ENCODE results near the gene KNL1. TPM values are rescaled to one million over a fixed set of nuclear protein-coding genes. Genes with fewer than 3 reads are reported as not detected.

Gene KNL1
- total and polyA plus RNA-seq, 10 of the 15 experiments (the other 5 are each of a cell fraction or from before 2014, with no cell fraction given): 10.9 to 55.5 (median 28.4) TPM

DNA sequence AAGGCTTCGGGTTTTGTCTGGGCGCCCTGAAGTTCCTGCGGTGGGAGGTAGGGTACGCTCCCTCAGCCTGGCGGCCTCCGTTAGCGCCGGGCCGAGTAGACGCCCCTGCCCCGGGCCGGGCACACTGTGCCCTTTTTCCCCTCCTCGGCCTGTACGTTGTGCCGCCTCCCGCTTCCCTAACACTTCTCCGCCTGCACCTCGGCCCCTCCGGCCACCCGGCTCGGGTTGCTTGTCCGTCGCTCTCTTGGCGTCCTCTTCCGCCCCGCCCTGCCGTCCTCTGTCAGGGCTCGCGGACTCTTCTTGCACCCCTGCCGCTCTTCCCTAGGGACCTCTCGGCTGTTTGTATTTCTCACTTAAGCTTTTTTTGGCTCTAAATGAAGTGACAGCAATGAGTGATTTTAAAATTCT is 384 bp downstream of the KNL1 start (continued):
- TF ChIP-seq PRDM15 (CRISPR knock-in tag; IDR thresholded peaks at IDR 0.05) (no peak), NRF1 (conservative IDR thresholded peaks at IDR 0.05; ENCODE audit: low read depth, low read length) (no peak), TARDBP (IDR thresholded peaks at IDR 0.05; ENCODE audit: borderline replicate concordance) (no peak), TBL1XR1 (IDR thresholded peaks at IDR 0.05; ENCODE audit: low read depth, low read length) (no peak), MYC (IDR thresholded peaks at IDR 0.05; ENCODE audit: insufficient read depth, insufficient read length, insufficient replicate concordance, low read length, severe bottlenecking) (no peak), CREM (IDR thresholded peaks at IDR 0.05; ENCODE audit: low read depth) (no peak), SMAD5 (IDR thresholded peaks at IDR 0.05; ENCODE audit: low read depth) (no peak), RBBP5 (conservative IDR thresholded peaks at IDR 0.05) (no peak), RCOR1 (conservative IDR thresholded peaks at IDR 0.05; ENCODE audit: low read depth, low read length) (no peak), RELA (IDR thresholded peaks at IDR 0.05; ENCODE audit: borderline replicate concordance, partially characterized antibody) (no peak), EGR1 (IDR thresholded peaks at IDR 0.05; ENCODE audit: borderline replicate concordance in 1 of 2, low read depth in 2 of 2, low read length in 2 of 2) (no peak), MYB (IDR thresholded peaks at IDR 0.05; ENCODE audit: borderline replicate concordance, low read depth, low read length) (no peak), ESRRA (IDR thresholded peaks at IDR 0.05; ENCODE audit: low read length) (no peak), FOXM1 (IDR thresholded peaks at IDR 0.05; ENCODE audit: low read depth, low read length) (no peak; the same call in 1 of the 2 replicates), NFXL1 (IDR thresholded peaks at IDR 0.05; ENCODE audit: borderline replicate concordance) (no peak), ZBTB4 (CRISPR knock-in tag; IDR thresholded peaks at IDR 0.05) (no peak), EP300 (IDR thresholded peaks at IDR 0.05; ENCODE audit: borderline replicate concordance in 1 of 2, control insufficient read depth in 1 of 2, low read depth in 2 of 2, low read length in 2 of 2) (peak; percentile 46 to 50; a peak in 2 of 4 replicates), NFYB (IDR thresholded peaks at IDR 0.05; ENCODE audit: insufficient read depth, low read depth, low read length) (0 out of 2 replicates have a peak, but pooled peaks have one; percentile 5)
- TF ChIP-seq, protein P1, sequence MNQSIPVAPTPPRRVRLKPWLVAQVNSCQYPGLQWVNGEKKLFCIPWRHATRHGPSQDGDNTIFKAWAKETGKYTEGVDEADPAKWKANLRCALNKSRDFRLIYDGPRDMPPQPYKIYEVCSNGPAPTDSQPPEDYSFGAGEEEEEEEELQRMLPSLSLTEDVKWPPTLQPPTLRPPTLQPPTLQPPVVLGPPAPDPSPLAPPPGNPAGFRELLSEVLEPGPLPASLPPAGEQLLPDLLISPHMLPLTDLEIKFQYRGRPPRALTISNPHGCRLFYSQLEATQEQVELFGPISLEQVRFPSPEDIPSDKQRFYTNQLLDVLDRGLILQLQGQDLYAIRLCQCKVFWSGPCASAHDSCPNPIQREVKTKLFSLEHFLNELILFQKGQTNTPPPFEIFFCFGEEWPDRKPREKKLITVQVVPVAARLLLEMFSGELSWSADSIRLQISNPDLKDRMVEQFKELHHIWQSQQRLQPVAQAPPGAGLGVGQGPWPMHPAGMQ (IDR thresholded peaks at IDR 0.05; ENCODE audit: borderline replicate concordance): no peak
- TF ChIP-seq, protein P2, sequence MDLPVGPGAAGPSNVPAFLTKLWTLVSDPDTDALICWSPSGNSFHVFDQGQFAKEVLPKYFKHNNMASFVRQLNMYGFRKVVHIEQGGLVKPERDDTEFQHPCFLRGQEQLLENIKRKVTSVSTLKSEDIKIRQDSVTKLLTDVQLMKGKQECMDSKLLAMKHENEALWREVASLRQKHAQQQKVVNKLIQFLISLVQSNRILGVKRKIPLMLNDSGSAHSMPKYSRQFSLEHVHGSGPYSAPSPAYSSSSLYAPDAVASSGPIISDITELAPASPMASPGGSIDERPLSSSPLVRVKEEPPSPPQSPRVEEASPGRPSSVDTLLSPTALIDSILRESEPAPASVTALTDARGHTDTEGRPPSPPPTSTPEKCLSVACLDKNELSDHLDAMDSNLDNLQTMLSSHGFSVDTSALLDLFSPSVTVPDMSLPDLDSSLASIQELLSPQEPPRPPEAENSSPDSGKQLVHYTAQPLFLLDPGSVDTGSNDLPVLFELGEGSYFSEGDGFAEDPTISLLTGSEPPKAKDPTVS (IDR thresholded peaks at IDR 0.05; ENCODE audit: low read depth, low read length): no peak

Data from GM12878 (cell line).